ENCODE data around the gene TRERF1. TPM values are rescaled to one million over a fixed set of nuclear protein-coding genes. Genes with fewer than 3 reads are reported as not detected.

TRERF1 gene
- total and polyA plus RNA-seq, 2 of the 8 experiments (the other 6 are each of a cell fraction or from before 2014, with no cell fraction given), result 10.8 to 21.5 TPM

DNA sequence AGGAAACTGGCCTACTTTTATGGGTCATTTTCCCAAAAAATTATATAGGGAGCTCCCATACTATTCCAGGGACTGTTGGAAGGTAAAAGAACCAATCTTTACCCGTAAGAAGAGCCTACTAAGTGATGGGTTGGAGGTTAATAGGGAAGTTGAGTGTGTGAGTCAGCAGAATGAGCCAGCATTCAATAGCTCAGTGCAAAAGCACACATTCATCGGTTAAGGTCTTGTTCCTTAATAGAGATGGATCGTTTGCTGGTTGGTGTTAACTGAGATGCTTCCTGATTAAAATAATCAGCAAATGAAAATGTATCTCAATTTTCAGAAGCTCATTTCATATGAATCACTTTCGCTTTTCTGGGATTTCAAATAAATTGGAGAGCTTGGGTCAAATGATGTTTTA, 118.8 kb downstream of the TRERF1 start:
- DNase-seq (ENCODE audit: low read depth in 1 of 2, low spot score in 2 of 2) (no peak), FAIRE-seq (no peak)
- Histone ChIP-seq H3K79me1 (ENCODE audit: low read depth, low read length) (peaks cover 16% of the 10 kb centered on the region), H4K91ac (replicated peaks; ENCODE audit: insufficient read length, low read length) (no peak overlapping the region), H2AFZ (ENCODE audit: low read length) (no peak overlapping the region), H3K56ac (replicated peaks; ENCODE audit: insufficient read length, low read depth, low read length) (no peak overlapping the region), H4K20me1 (replicated peaks in 1 of 2; ENCODE audit: control insufficient read depth in 1 of 2, insufficient read depth in 2 of 2, low read length in 2 of 2) (peaks cover 7 to 19% of the 10 kb centered on the region in 2 experiments), H3K23me2 (ENCODE audit: low read depth, low read length) (no peaks in the 10 kb centered on the region), H3K27me3 (replicated peaks in 1 of 4; ENCODE audit: control insufficient read depth in 3 of 4, extremely low read depth in 1 of 4, insufficient read depth in 3 of 4, low read length in 3 of 4) (no peaks in the 10 kb centered on the region), H3K27ac (ENCODE audit: low read depth, low read length) (no peak overlapping the region), H3K4me3 (ENCODE audit: extremely low read depth in 1 of 4, insufficient read depth in 2 of 4, low read depth in 3 of 4, low read length in 4 of 4) (no peak overlapping the region), H3K18ac (ENCODE audit: extremely low read depth, low read length) (no peak overlapping the region), H4K5ac (ENCODE audit: insufficient read length, low read depth, low read length) (no peak overlapping the region), H2AK5ac (ENCODE audit: low read depth, low read length) (no peak overlapping the region), H3K9me3 (ENCODE audit: insufficient read depth in 2 of 2, low read depth in 1 of 2, low read length in 1 of 2) (no peaks in the 10 kb centered on the region), H4K8ac (ENCODE audit: extremely low read depth, insufficient read depth, low read length) (no peak overlapping the region), H3K4me2 (ENCODE audit: insufficient read depth in 1 of 2, low read depth in 2 of 2, low read length in 2 of 2) (no peak overlapping the region), H3K4me1 (replicated peaks in 1 of 4; ENCODE audit: control insufficient read depth in 3 of 4, insufficient read depth in 4 of 4, low read length in 3 of 4) (peaks cover 0 to 4% (median 1%) of the 10 kb centered on the region in 4 experiments; a peak in 2 of 7 replicates), H3K79me2 (ENCODE audit: control insufficient read depth in 1 of 2, insufficient read depth in 2 of 2, low read length in 2 of 2) (peaks cover 0 to 60% of the 10 kb centered on the region in 2 experiments; a peak in 3 of 4 replicates), H3K9ac (replicated peaks in 1 of 4; ENCODE audit: extremely low read depth in 1 of 4, low read depth in 3 of 4, low read length in 3 of 4) (no peak overlapping the region), H2BK15ac (ENCODE audit: low read length) (no peak overlapping the region), H3K14ac (ENCODE audit: insufficient read length) (no peak overlapping the region), H3K36me3 (ENCODE audit: control insufficient read depth in 2 of 4, insufficient read depth in 4 of 4, low read length in 3 of 4) (no peaks in the 10 kb centered on the region), H2BK5ac (ENCODE audit: low read depth, low read length) (no peak overlapping the region), H2BK120ac (replicated peaks; ENCODE audit: low read depth, low read length) (no peak overlapping the region), H2BK12ac (ENCODE audit: low read depth, low read length) (no peak overlapping the region), H3K23ac (ENCODE audit: insufficient read length) (no peak overlapping the region), H3K4ac (replicated peaks; ENCODE audit: insufficient read length, low read depth, low read length) (no peak overlapping the region), H2BK20ac (ENCODE audit: low read length) (no peak overlapping the region)
- TF ChIP-seq POU5F1 (IDR thresholded peaks at IDR 0.05; ENCODE audit: low read depth, low read length), result no peak
- no peak for TF ChIP-seq CHD1 (IDR thresholded peaks at IDR 0.05; ENCODE audit: low read depth, low read length)
- TF ChIP-seq, protein P1, sequence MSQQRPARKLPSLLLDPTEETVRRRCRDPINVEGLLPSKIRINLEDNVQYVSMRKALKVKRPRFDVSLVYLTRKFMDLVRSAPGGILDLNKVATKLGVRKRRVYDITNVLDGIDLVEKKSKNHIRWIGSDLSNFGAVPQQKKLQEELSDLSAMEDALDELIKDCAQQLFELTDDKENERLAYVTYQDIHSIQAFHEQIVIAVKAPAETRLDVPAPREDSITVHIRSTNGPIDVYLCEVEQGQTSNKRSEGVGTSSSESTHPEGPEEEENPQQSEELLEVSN (IDR thresholded peaks at IDR 0.05), result no peak
- no peak for TF ChIP-seq RXRA (IDR thresholded peaks at IDR 0.05; ENCODE audit: insufficient read depth, low read depth, low read length)
- no peak for TF ChIP-seq SUZ12 (IDR thresholded peaks at IDR 0.05; ENCODE audit: low read length)
- TF ChIP-seq BACH1 (IDR thresholded peaks at IDR 0.05; ENCODE audit: low read length), result no peak
- no peak for TF ChIP-seq CEBPB (IDR thresholded peaks at IDR 0.05; ENCODE audit: low read depth, low read length)
- TF ChIP-seq HDAC6 (IDR thresholded peaks at IDR 0.05; ENCODE audit: low read depth, low read length), result no peak
- no peak for TF ChIP-seq CTCF (IDR thresholded peaks at IDR 0.05; ENCODE audit: control extremely low read depth in 1 of 3, insufficient read depth in 1 of 3, low read depth in 1 of 3, low read length in 3 of 3)
- no peak for TF ChIP-seq SIN3A (conservative IDR thresholded peaks at IDR 0.05 in 1 of 2, IDR thresholded peaks at IDR 0.05 in 1 of 2; ENCODE audit: low read depth in 1 of 2, low read length in 2 of 2)
- TF ChIP-seq SRF (IDR thresholded peaks at IDR 0.05; ENCODE audit: low read depth, low read length), result no peak
- WGBS, 2 experiments (ENCODE audit: extremely low coverage in 1 of 2, insufficient coverage in 1 of 2, insufficient read length in 1 of 2, insufficient replicate concordance in 2 of 2, low coverage in 1 of 2, low lambda C conversion rate in 2 of 2, missing lambda C conversion rate in 1 of 2), result 91% methylated on average over 4 of the region's 4 CpGs; no CpG with 5 or more reads in 1 of the 2 experiments
- POLR2A ChIA-PET (ENCODE audit: partially characterized antibody), result interaction anchor here (1.4 kb wide), 1 partner anchor 11 kb away, joined by 3 read pairs; no protein-coding TSS in a partner anchor
- CTCF ChIA-PET (ENCODE audit: partially characterized antibody), result interaction anchor here (0.6 to 2.7 kb wide), 8 partner anchors 11 to 87 kb away, joined by 3 to 11 read pairs (median 4); no protein-coding TSS in a partner anchor

Measured in H1 (cell line).